ENCODE data around the gene PPP1R14C. TPM values are rescaled to one million over a fixed set of nuclear protein-coding genes. Genes with fewer than 3 reads are reported as not detected.

The PPP1R14C gene
- total and polyA plus RNA-seq, 4 donors = 6.5 to 68.4 (median 24.0) TPM

DNA sequence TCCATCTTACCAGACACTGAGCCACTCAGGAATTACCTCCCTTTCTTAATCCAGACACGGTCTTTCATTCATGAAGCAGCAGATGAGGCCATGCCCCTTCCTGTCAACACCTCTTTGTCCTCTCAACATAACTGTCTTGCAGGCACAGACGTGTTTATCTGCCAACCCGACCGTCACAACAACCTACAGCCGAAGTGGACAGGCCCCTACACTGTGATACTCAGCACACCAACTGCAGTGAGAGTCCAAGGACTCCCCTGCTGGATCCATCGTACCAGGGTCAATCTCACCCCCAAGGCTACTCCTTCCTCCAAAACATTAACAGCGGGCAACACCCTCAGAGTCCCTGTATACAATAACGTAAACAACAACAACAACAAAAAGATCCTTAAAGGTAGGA lies 43.3 kb upstream of the PPP1R14C start:
- no peaks in the 10 kb centered on the region for H3K36me3 ChIP-seq (ENCODE audit: control insufficient read depth in 4 of 4, insufficient read depth in 4 of 4, low read length in 4 of 4)
- no peak overlapping the region for H3K9ac ChIP-seq (ENCODE audit: insufficient read depth in 1 of 2, low read length in 2 of 2)
- no peak overlapping the region for H3K4me3 ChIP-seq
- no peak overlapping the region for H3K27ac ChIP-seq (ENCODE audit: low read depth in 1 of 2, low read length in 1 of 2)
- 89 to 90% methylated on average over 8 of the region's 8 CpGs for WGBS, 2 donors
- no peaks in the 10 kb centered on the region for H3K9me3 ChIP-seq (ENCODE audit: control insufficient read depth in 4 of 4, insufficient read depth in 3 of 4, low read length in 3 of 4)
- H3K27me3 ChIP-seq (ENCODE audit: control insufficient read depth in 3 of 3, insufficient read depth in 3 of 3, low read length in 2 of 3) = no peaks in the 10 kb centered on the region
- no peaks in the 10 kb centered on the region for H3K4me1 ChIP-seq (ENCODE audit: control insufficient read depth in 5 of 5, insufficient read depth in 5 of 5, low read length in 5 of 5)
- TF ChIP-seq, protein P1, sequence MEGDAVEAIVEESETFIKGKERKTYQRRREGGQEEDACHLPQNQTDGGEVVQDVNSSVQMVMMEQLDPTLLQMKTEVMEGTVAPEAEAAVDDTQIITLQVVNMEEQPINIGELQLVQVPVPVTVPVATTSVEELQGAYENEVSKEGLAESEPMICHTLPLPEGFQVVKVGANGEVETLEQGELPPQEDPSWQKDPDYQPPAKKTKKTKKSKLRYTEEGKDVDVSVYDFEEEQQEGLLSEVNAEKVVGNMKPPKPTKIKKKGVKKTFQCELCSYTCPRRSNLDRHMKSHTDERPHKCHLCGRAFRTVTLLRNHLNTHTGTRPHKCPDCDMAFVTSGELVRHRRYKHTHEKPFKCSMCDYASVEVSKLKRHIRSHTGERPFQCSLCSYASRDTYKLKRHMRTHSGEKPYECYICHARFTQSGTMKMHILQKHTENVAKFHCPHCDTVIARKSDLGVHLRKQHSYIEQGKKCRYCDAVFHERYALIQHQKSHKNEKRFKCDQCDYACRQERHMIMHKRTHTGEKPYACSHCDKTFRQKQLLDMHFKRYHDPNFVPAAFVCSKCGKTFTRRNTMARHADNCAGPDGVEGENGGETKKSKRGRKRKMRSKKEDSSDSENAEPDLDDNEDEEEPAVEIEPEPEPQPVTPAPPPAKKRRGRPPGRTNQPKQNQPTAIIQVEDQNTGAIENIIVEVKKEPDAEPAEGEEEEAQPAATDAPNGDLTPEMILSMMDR (IDR thresholded peaks at IDR 0.05; ENCODE audit: control extremely low read depth, extremely low read depth) = no peak
- DNase-seq (no peak), ATAC-seq (ENCODE audit: insufficient read depth, low FRiP score) (no peak)

DNA sequence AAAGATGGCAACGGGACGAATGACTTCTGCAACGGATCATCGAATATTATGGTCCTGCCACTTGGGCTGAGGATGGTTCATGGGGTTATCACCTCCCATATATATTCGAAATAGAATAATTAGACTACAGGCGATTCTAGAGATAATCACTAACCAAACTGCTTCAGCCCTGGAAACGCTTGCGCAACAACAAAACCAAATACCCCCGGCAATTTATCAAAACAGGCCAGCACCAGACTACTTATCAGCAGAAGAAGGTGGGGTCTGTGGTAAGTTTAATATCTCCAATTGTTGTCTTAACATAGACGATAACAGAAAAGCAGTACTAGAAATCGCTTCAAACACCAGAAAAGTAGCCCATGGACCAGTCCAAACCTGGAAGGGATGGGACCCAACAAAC lies 42.9 kb upstream of the PPP1R14C start:
- WGBS, 2 donors = 88 to 92% methylated on average over 11 of the region's 11 CpGs
- TF ChIP-seq, protein P1 (IDR thresholded peaks at IDR 0.05; ENCODE audit: control extremely low read depth, extremely low read depth) = no peak
- H3K27ac ChIP-seq (ENCODE audit: low read depth in 1 of 2, low read length in 1 of 2) = no peak overlapping the region
- no peak for ATAC-seq (ENCODE audit: insufficient read depth, low FRiP score)
- H3K27me3 ChIP-seq (ENCODE audit: control insufficient read depth in 3 of 3, insufficient read depth in 3 of 3, low read length in 2 of 3) = no peaks in the 10 kb centered on the region
- H3K9me3 ChIP-seq (ENCODE audit: control insufficient read depth in 4 of 4, insufficient read depth in 3 of 4, low read length in 3 of 4) = no peaks in the 10 kb centered on the region
- H3K36me3 ChIP-seq (ENCODE audit: control insufficient read depth in 4 of 4, insufficient read depth in 4 of 4, low read length in 4 of 4) = no peaks in the 10 kb centered on the region
- no peak for DNase-seq
- no peak overlapping the region for H3K9ac ChIP-seq (ENCODE audit: insufficient read depth in 1 of 2, low read length in 2 of 2)
- no peak overlapping the region for H3K4me3 ChIP-seq
- no peaks in the 10 kb centered on the region for H3K4me1 ChIP-seq (ENCODE audit: control insufficient read depth in 5 of 5, insufficient read depth in 5 of 5, low read length in 5 of 5)

DNA sequence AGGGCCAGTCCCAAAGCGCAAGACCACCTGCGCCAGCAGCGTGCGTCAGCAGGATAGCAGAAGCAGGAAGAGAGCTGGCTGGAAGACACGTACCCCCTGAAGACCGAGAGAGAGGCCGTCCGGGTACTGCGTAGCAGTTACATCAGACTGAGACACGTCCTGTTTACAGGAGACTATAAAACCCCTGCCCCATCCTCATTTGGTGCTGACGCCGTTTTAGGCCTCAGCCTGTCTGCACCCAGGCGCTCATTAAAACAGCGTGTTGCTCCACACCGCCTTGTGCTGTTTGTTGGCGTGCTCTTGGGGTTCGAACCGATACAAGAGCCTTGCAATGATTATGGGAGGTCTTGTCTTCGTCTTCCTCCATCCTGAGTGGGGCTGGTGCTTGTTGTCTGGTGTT lies 42.1 kb upstream of the PPP1R14C start:
- ATAC-seq (ENCODE audit: insufficient read depth, low FRiP score) = no peak
- Histone ChIP-seq H3K36me3 (ENCODE audit: control insufficient read depth in 4 of 4, insufficient read depth in 4 of 4, low read length in 4 of 4) (no peaks in the 10 kb centered on the region), H3K27me3 (ENCODE audit: control insufficient read depth in 3 of 3, insufficient read depth in 3 of 3, low read length in 2 of 3) (no peaks in the 10 kb centered on the region), H3K9me3 (ENCODE audit: control insufficient read depth in 4 of 4, insufficient read depth in 3 of 4, low read length in 3 of 4) (no peaks in the 10 kb centered on the region), H3K4me1 (ENCODE audit: control insufficient read depth in 5 of 5, insufficient read depth in 5 of 5, low read length in 5 of 5) (no peaks in the 10 kb centered on the region), H3K9ac (ENCODE audit: insufficient read depth in 1 of 2, low read length in 2 of 2) (no peak overlapping the region), H3K27ac (ENCODE audit: low read depth in 1 of 2, low read length in 1 of 2) (no peak overlapping the region), H3K4me3 (no peak overlapping the region)
- DNase-seq = no peak
- 95% methylated on average over 19 of the region's 19 CpGs for WGBS, 2 donors
- TF ChIP-seq, protein P1 (IDR thresholded peaks at IDR 0.05; ENCODE audit: control extremely low read depth, extremely low read depth) = no peak

DNA sequence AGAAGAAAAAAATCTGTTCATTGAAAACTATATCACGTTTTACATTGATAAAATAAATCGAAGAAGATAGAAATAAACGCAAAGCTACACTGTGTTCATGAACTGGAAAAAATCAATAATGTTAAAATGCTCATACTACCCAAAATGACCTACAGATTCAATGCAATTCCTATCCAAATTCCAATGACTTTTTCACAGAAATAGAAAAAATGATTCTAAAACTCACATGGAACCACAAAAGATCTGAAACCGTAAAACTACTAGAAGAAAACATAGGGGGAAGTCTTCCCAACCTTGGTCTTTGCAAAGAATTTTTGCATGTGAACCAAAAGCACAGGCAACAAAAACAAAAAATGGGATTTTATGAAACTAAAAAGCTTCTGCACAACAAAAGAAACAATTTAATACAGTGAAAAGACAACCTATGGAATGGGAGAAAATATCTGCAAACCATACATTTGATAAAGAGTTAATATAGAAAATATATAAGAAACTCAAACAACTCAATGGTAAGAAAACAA lies 40.0 kb upstream of the PPP1R14C start:
- no peaks in the 10 kb centered on the region for H3K9me3 ChIP-seq (ENCODE audit: control insufficient read depth in 4 of 4, insufficient read depth in 3 of 4, low read length in 3 of 4)
- no peak overlapping the region for H3K9ac ChIP-seq (ENCODE audit: insufficient read depth in 1 of 2, low read length in 2 of 2)
- no peak overlapping the region for H3K4me3 ChIP-seq
- H3K36me3 ChIP-seq (ENCODE audit: control insufficient read depth in 4 of 4, insufficient read depth in 4 of 4, low read length in 4 of 4) = no peaks in the 10 kb centered on the region
- ATAC-seq (ENCODE audit: insufficient read depth, low FRiP score) (no peak), DNase-seq (no peak)
- no peaks in the 10 kb centered on the region for H3K27me3 ChIP-seq (ENCODE audit: control insufficient read depth in 3 of 3, insufficient read depth in 3 of 3, low read length in 2 of 3)
- TF ChIP-seq, protein P1 (IDR thresholded peaks at IDR 0.05; ENCODE audit: control extremely low read depth, extremely low read depth) = no peak
- H3K27ac ChIP-seq (ENCODE audit: low read depth in 1 of 2, low read length in 1 of 2) = no peak overlapping the region
- no peaks in the 10 kb centered on the region for H3K4me1 ChIP-seq (ENCODE audit: control insufficient read depth in 5 of 5, insufficient read depth in 5 of 5, low read length in 5 of 5)
- 95 to 96% methylated on average over 4 of the region's 4 CpGs for WGBS, 2 donors

Measured in lung (tissue), 12 donors.